MM.1S (cell line): ENCODE results near the gene ZC3H7B.

Source experiments
- CTCF ChIP-seq: fragments of 300-600 bp; sonication (generic); IDR thresholded peaks from 2 replicates; pipeline ENCODE4 v1.5.1; 2016; ENCODE audit warnings: antibody characterized with exemption, low read length, mixed read lengths
- EZH2 ChIP-seq: fragments of 300-600 bp; sonication (generic); optimal IDR thresholded peaks from 2 replicates; pipeline ENCODE3; 2017; ENCODE audit warnings: low read depth, mild to moderate bottlenecking, antibody characterized with exemption, low read length, mixed read lengths
- EZH2phosphoT487 ChIP-seq: fragments of 300-600 bp; sonication (generic); IDR thresholded peaks from 2 replicates; pipeline ENCODE4 v1.6.1; 2018; ENCODE audit warnings: antibody characterized with exemption, low read length

DNA sequence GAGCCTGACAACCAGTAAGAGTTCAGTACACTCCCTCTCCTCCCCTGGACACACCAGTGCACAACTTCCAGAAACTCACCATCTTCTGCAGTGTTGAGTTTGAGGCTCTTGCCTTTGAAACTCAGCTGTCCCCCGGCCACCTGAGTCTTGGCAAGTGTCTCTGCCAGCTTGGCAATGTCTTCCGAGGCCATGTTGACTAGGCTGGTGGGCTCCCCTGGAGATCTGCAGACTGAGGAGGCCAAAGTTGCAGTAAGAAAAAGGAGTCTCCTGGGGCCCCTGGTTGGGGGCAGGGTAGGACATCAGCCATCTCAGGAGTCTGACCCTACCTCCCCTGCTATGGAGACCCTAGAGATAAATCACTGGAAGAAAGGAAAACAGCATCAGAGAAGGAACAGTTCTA is 20.5 kb upstream of the ZC3H7B start:
- TF ChIP-seq CTCF (no peak), EZH2 (no peak), EZH2phosphoT487 (no peak)
